ENCODE data around the gene ANKIB1.
"Not testable (repeated sequence)": the region's sequence is repeated elsewhere in the genome, so short reads cannot be mapped to it uniquely, and the experiment has no call there.

ANKIB1 gene

GRCh38 chr7:92245487-92246359, at the start of gene ANKIB1, which contains the start of gene KRIT1:
Gene ANKIB1 (plus strand): TSS chr7:92245974. CDS start chr7:92294979, 49,005 bp downstream.
Gene KRIT1 (minus strand): TSS chr7:92245914. CDS start chr7:92242135, 3,779 bp downstream.
- DNase-seq: peak; percentile 71

GRCh38 chr7:92200791-92201190, 45.0 kb upstream of the ANKIB1 start:
- no peak for DNase-seq

- DNase-seq: no peak
Observed at GRCh38 chr7:92205987-92206386, 39.8 kb upstream of the ANKIB1 start.

- no peak for DNase-seq
Observed at GRCh38 chr7:92206672-92207071, 39.1 kb upstream of the ANKIB1 start.

- no peak for DNase-seq
Observed at GRCh38 chr7:92221766-92222165, 24.0 kb upstream of the ANKIB1 start.

GRCh38 chr7:92226981-92227380, 18.8 kb upstream of the ANKIB1 start:
- no peak for DNase-seq

- DNase-seq: no peak
Observed at GRCh38 chr7:92228100-92228499, 17.7 kb upstream of the ANKIB1 start.

- no peak for DNase-seq
Observed at GRCh38 chr7:92228742-92229141, 17.0 kb upstream of the ANKIB1 start.

- no peak for DNase-seq
Observed at GRCh38 chr7:92230547-92230946, 15.2 kb upstream of the ANKIB1 start.

GRCh38 chr7:92242972-92243371, 2.8 kb upstream of the ANKIB1 start:
- no peak for DNase-seq

- no peak for DNase-seq
Observed at GRCh38 chr7:92244808-92245486, 827 bp upstream of the ANKIB1 start.

- no peak for DNase-seq
Observed at GRCh38 chr7:92246360-92247101, 757 bp downstream of the ANKIB1 start.

- no peak for DNase-seq
Observed at GRCh38 chr7:92250603-92251002, 4.8 kb downstream of the ANKIB1 start.

- no peak for DNase-seq
Observed at GRCh38 chr7:92251181-92251580, 5.4 kb downstream of the ANKIB1 start.

- no peak for DNase-seq
Observed at GRCh38 chr7:92253251-92253650, 7.5 kb downstream of the ANKIB1 start.

GRCh38 chr7:92254800-92255199, 9.0 kb downstream of the ANKIB1 start:
- DNase-seq: not testable (repeated sequence)

- DNase-seq: no peak
Observed at GRCh38 chr7:92255308-92255707, 9.5 kb downstream of the ANKIB1 start.

- DNase-seq: no peak
Observed at GRCh38 chr7:92259062-92259461, 13.3 kb downstream of the ANKIB1 start.

- no peak for DNase-seq
Observed at GRCh38 chr7:92259610-92260247, 14.0 kb downstream of the ANKIB1 start.

GRCh38 chr7:92260248-92260781, 14.5 kb downstream of the ANKIB1 start:
- no peak for DNase-seq

- DNase-seq: no peak
Observed at GRCh38 chr7:92266415-92267241, 20.9 kb downstream of the ANKIB1 start.

GRCh38 chr7:92268921-92269320, 23.1 kb downstream of the ANKIB1 start:
- DNase-seq: no peak
